Embryonic facial prominence (tissue), 1 donor: ENCODE data around the gene DYDC1.
"Not testable (repeated sequence)": the region's sequence is repeated elsewhere in the genome, so short reads cannot be mapped to it uniquely, and the experiment has no call there.

Experiments
- DNase-seq: peaks from one replicate; pipeline ENCODE4 v3.0.0-alpha.2; 2016; ENCODE audit errors: extremely low spot score

The DYDC1 gene

DNA sequence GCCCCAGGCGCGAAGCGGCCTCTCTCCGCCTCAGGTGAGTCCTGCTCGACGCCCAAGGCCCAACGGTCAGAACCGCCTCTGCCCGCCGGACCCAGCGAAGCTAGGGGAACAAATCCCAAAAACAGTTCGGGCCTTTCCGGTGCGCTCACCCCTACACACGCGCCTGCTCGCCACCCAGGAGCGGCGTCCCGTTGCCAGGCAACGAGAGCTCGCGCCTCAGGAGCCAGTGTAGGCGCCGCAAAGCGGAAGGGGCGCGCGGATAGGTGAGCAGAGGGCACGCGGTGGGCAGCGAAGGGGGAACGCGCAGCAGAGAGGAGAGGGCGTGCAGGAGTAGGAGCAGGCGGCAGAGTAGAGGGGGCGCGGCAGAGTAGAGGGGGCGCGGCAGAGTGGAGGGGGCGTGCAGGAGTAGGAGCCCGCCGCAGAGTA, at the start of gene DYDC1, which contains the start of gene DYDC2:
Gene DYDC1, minus strand, starts transcription at position 193 of the 426 bp plus-strand sequence. CDS start 4,154 bp downstream, outside the sequence.
Gene DYDC2, plus strand, starts transcription at position 219 of the 426 bp plus-strand sequence. CDS start 5,663 bp downstream, outside the sequence.
- peak; percentile 54 for DNase-seq

DNA sequence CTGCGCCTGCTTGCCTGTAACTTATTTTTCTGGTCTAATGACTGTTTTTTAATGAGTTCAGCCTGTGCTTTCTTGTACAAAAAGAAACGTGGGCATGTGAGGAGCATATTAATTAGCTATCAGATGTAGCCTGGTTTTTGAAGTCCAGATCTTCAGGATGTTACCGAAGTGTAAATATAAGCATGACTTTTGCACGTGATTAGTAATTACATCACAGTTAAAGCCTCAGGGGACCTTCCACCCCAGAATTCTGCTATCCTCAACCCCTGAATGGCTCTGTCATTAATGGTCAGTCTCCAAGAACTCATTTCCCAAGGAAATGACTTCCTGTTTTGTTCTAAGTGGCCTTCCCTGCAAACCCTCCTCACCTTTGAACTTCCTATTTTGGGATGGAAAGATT, 49.6 kb upstream of the DYDC1 start:
- DNase-seq, result no peak

DNA sequence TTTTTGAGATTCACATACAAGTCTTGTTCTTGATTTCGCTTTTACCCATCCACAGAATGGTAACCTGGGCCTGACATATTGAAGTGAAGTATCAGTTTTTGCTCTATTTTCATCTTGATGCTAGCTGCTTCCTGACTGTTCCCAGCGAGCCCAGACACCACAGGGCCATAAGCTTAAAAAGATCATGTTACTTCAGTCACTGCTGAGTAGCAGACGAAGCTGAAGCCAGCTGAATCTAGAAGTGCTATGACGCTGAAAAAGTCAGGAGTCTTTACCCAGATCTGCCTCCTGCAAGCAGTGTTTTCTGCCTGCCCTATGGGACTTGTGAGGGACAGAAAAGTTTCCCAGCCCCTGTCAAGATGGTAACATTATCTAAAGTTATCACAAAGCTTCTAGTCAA, 49.1 kb upstream of the DYDC1 start:
- no peak for DNase-seq

DNA sequence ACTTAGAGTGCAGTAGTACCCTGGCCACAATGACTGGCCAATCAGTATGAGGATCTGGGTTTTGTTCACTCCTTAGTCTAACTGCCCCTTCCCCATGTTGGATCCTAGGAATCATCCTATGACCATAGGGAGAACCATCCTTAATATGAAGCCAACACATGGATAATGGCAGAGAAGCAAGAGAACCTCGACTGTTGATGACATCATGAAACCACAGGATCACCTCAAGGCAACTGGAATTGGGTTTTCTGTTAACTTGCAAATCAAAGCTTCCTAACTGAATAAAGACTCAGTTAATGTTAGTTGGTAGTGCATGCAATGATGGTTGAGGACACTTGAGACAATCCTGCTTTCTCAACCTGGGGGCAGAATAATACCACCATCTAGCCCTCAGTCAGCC, 48.5 kb upstream of the DYDC1 start:
- DNase-seq, result no peak

DNA sequence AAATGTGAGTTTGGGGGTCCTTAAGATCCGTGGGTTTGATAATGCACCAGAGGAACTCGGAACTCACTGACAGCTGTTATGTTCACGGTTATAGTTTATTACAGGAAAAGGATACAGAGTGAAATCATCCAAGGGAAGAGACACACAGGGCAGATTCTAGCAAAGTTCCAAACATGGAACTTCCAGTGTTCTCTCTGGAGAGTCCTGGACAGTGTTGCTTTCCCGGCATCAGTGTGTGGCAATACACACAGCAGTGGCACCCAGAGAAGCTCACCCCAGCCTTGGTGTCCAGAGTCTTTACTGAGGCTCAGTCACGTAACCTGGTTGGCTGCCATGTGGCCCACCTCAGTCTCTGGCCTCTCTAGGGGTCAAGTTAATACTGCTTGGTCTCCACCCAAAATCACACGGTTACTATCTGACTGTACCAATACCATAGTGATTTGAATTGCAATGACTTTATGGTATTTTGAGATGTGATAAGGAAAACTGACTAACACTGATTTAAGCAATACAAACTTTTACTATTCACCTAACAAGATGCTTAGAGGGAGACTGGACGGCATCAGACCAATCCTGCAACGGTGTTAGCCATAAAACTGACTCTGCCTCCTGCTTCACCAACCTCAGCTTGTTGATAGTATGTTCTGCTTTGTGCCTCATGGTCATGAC, 43.7 kb upstream of the DYDC1 start:
- no peak for DNase-seq

DNA sequence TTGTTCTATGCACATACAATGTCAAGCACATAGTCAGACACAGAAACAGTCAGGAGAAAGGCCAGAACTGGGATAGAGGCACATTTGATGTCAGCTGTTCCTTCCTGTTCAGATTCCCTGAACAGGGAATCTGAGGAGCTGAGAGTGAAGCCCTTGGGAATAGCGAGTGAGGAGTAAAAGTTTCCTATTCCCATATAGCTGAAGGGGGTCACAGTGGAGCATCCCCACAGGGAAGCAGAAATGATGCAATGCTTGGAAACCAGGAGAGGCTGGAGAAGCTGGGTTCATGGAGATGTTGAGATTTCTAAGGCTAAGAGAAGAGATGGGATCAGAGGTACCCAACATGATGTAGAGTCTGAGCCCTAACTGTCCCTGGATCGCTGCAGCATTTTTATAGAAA, 40.5 kb upstream of the DYDC1 start:
- no peak for DNase-seq

DNA sequence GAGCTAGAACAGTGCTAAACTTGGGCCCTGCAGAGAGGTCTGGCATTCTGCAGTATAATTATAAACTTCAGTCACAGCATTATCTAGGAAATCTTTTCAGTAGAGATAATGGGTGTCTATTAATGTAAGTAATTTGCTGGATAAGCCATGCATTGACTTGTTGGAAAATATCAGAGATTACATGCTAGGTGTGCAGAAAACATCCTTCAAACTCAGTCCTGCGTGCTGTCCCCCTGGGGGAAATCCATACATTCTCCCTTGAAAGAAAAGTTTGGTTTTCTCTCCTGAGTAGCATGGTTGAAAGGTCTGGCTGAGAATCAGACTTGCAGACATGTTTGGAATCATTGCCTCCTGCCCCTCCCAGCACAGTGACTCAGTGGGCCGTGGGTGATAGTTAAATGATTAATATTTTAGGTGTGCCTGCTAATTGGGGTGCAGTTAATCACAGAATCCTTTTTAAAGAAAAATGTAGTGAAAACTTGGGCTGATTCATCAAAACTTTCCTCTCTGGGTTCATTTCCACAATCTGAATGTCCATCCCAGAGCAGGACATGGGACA, 37.9 kb upstream of the DYDC1 start:
- no peak for DNase-seq

DNA sequence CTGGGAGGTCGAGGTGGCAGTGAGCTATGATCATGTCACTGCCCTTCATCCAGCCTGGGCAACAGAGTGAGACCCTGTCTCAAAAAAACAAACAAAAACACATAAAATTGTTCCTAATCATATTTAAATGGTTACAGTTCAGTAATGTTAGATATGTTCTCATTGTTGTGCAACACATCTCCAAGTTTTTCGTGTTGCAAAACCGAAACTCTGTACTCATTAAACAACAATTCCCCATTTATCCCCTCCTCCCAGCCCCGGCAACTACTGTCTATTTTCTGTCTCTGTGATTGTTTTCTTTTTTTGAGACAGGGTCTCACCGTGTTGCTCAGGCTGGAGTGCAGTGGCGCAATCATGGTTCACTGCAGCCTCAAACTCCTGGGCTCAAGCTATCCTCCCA, 35.7 kb upstream of the DYDC1 start:
- DNase-seq, result no peak

DNA sequence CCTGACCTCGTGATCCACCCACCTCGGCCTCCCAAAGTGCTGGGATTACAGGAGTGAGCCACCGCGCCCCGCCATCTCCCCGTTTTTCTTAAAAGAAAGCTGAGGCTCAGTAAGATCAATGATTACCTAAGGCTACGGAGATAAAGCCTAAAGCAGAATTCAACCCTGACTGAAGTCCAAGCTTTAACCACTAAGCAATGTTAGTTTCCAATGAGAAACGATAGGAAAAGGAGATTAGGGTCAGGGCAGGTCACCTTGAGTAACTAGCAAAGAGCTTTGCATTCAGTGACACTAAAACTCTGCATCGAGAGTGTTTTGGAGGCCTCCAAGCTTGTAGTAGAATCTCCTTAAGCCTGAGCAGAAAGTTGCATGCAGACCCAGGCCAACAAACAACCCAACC, 34.2 kb upstream of the DYDC1 start:
- no peak for DNase-seq

DNA sequence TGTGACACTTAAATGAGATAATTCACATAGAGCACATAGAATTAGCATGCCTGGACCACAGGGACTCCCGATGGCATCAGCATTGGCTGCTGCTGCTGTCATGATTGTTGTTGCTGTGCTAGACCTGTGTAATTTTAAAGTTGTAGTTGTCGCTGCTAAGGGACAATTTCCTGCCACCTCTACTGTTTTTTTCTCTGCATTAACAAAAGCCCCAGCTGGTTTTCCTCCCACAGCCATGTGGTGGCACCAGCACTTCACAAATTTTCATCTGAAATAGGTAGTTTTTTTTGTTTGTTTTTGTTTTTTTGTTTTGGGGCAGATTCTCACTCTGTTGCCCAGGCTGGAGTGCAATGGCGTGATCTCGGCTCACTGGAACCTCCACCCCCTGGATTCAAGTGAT, 26.4 kb upstream of the DYDC1 start:
- no peak for DNase-seq

DNA sequence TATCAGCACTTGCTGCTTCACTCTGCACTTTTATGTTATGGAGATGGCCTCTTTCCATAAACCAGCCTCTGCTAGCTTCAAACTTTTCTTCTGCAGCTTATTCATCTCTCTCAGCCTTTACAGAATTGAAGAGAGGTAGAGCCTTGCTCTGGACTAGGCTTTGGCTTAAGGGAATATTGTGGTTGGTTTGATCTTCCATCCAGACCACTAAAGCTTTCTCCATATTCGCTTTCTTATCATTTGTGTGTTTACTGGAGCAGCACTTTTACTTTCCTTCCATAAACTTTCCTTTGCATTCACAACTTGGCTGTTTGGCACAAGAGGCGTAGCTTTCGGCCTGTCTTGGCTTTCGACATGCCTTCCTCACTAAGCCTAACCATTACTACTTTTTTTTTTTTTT, 23.6 kb upstream of the DYDC1 start:
- no peak for DNase-seq

DNA sequence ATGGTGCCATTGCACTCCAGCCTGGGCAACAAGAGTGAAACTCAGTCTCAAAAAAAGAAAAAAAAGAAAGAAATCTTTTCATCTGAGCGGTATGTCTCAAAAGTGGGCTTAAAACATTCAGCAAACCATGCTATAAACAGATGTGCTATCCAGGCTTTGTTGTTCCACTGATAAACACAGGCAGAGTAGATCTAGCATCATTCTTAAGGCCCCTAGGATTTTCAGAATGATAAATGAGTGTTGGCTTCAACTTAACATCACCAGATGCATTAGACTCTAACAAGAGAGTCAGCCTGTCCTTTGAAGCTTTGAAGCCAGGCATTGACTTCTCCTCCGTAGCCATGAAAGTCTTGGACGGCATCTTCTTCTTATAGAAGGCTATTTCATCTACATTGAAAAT, 23.1 kb upstream of the DYDC1 start:
- no peak for DNase-seq

DNA sequence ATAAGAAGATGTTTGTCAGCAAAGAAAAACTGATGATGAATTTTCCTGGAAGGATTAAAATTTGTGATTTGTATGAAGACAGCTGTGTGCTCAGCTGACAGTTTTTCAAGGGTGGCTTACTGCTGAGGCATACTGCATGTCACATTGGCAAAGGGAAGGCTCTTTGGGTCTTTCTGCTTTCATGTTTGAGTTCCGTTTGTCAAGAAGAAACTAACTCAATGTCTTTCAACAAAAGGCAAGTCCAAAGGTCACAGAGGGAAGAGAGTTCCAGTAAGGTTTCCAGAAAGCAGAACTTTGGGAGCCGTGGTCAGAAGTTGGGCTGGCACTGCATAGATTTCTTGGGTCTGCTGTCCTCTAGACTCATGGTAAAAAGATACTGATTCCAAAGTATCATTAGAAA, 16.9 kb upstream of the DYDC1 start:
- DNase-seq, result no peak

DNA sequence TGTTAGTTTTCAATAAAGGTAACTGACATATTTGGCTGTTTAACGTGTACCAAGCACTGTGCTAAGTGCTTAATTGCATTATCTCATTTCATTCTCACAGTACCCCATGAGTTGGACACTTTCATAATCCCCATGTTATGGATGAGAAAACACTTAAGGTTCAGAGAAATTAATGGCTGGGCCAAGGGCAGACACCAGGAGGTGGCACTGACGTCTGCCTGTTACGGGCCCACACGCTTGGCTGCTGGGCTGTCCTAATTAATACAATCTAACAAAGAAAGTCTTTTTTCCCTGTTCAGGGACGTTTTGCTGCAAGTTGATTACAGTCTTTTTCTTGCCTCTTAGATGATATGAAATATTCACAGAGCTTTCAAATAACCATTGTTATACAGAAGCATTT, 16.1 kb upstream of the DYDC1 start:
- no peak for DNase-seq

DNA sequence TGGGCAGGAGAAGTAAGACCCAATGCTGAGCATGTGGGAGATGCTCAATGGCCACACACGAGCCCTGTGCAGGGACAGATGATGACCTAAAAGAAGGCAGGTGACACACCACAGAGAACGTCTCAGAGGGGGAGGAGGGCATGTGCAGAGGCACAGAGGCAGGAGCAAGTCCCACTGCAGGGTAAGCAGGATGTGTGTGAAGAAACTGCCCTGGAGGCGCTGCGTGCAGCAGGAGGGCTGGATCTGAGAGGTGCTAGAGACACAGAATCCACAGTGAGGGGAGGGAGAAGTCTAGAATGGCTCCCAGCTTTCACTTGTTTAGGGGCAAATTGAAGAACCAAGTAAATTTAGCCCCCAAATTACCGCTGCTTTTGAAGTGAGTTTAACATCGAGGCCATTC, 14.9 kb upstream of the DYDC1 start:
- DNase-seq, result no peak

DNA sequence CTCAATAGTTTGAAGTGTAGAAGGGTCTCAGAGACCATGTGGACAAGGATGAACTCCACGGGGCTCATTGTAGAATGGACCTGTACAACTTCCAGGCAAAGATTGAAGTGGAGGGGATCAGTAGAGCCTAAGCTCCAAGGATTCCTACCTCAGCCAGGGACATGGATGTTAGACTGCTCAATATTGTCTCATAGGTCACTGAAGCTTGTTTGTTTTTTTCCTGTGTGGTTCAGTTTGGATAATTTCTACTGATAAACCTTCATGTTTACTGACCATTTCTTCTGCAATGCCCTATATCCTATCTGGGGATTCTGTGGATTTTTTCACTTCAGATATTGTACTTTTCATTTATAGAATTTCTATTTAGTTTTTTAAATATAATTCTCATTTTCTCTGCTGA, 9.0 kb upstream of the DYDC1 start:
- no peak for DNase-seq

DNA sequence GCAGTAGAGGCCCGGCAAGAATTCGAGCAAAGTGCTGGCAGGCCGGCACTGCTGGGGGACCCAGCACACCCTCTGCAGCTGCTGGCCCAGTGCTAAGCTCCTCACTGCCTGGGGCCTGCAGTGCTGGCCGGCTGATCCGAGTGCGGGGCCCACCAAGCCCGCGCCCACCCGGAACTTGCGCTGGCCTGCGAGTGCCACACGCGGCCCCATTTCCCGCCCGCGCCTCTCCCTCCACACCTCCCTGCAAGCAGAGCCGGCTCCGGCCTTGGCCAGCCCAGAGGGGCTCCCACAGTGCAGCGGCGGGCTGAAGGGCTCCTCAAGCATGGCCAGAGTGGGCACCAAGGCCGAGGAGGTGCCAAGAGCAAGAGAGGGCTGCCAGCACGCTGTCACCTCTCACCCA, 3.1 kb upstream of the DYDC1 start:
- no peak for DNase-seq

DNA sequence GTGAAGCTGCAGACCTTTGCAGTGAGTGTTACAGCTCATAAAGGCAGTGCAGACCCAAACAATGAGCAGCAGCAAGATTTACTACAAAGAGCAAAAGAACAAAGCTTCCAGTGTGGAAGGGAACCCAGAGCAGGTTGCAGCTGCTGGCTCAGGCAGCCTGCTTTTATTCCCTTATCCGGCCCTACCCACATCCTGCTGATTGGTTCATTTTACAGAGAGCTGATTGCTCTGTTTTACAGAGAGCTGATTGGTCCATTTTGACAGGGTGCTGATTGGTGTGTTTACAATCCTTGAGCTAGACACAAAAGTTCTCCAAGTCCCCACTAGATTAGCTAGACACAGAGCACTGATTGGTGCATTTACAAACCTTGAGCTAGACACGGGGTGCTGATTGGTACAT, 2.4 kb upstream of the DYDC1 start:
- not testable (repeated sequence) for DNase-seq

DNA sequence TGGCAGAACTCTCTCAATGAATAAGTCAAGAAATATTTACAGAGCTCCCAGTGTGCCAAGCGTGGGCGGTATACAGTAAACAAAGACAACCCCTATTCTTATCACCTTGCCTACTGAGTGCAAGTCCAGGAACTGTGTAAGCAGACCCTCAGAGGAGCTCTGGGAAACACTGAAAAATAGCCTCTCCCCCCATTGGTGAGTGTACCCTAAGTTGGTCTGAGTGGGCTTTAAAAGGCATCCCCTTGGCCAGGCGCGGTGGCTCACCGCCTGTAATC, 1.2 kb upstream of the DYDC1 start:
- no peak for DNase-seq

DNA sequence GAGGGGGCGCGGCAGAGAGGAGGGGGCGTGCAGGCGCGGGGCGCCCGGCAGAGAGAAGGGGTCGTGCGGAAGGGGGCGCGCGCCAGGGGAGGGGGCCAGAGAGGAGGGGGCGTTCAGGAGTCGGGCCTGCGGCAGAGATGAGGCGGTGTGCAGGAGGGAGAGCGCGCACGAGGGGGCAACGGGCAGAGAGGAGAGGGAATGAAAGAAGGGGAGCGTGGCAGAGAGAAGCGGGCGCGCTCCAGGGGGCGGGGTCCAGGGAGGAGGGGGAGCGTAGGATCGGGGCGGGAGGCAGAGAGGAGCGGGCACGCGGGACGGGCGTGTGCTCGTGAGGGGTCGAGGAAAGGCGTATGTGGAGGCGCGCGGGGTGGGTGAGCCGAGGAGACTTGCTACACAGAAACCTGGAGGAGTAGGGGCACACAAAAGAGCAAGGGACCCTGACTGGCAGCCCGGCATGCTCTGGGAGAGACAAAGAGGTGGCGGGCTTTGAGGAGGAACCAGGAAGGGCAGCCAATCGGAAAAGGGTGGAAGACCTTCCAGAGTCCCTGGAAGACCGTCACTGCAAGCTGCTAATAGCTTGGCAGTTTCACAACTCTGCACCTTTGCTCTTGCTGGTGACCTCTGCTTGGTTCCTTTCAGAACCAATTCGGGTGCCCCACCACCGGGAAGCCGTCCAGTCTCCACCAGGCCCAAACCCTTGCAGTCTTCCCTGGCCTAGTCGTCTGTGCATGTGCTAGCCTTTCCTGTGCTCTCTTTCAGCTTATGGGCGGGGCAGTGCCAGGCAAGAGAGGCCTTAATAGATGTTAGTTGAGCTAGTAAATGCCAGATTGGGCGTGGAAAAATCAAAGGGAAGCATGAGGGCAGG, 665 bp upstream of the DYDC1 start:
- DNase-seq, result peak; percentile 70

DNA sequence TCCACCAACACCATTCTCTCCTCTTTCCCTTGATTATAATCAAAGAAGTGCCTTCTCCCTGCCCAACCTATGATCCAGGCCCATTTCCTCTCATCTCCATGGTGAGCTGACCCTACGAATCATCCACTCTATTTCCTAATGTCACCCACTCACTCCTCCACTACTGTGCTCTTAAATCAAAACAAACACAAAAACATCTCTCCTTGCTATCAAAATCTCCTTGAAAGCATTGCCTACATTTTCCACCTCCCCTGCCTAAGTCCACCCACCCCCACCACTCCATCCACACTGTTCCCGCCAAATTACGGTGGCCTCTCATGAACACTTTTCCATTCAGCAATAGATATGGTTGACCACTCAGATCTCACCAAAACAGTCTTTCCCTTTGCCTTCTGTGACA, 5.3 kb downstream of the DYDC1 start:
- no peak for DNase-seq

DNA sequence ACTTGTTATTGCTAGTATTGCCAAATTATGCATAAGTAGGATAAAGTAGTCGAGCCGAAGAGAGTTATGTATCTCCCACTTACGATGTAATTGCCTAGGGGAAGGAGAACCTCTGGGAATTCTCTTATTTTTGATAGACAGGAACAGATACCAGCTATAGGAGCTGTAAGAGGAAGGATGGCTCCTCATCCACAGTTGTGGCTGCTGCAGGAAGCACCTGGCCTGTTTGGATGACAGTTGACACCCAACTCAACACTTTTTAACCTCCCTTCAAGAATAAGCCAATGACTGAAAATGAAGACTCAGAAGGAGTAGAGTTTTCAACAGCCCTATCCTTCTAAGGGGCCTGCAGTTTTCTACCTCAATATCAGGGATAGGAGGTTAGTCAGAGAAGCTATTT, 6.3 kb downstream of the DYDC1 start:
- DNase-seq, result no peak

DNA sequence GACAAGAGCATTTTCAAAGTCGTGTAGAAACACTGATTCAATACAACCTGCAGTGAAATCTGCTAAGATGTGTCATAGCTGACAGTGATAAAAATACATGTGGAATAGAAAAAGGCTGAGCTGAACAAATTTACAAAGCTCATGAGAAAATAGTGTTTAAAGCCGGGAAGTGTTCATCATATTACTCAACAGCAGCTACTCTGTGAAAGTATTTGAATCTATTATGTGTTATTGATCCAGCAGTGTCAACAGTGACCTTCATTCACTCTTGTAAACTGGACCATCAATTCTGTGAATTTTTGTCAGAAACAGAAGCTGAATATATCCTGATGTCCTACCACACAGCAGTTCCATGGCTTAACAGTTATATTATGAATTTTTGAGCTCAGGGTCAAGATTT, 11.6 kb downstream of the DYDC1 start:
- no peak for DNase-seq
